Skin epidermis (tissue), 12 donors: ENCODE results near the gene CFAP46.

ENCODE experiments used
- H3K27ac ChIP-seq, 21 experiments: fragments of 200-600 bp; sonication (generic) in 11 of 21; one replicate each; pipeline ENCODE4 v1.5.0; 2020; ENCODE audit warnings: mild to moderate bottlenecking in 3 of 21, inconsistent platforms in 2 of 21, moderate library complexity in 2 of 21
- H3K4me3 ChIP-seq, 7 experiments: fragments of 200-600 bp; sonication (generic) in 2 of 7; one replicate each; pipeline ENCODE4 v1.5.0; 2020; ENCODE audit warnings: inconsistent platforms in 2 of 7, mild to moderate bottlenecking in 2 of 7, moderate library complexity in 1 of 7

The CFAP46 gene

DNA sequence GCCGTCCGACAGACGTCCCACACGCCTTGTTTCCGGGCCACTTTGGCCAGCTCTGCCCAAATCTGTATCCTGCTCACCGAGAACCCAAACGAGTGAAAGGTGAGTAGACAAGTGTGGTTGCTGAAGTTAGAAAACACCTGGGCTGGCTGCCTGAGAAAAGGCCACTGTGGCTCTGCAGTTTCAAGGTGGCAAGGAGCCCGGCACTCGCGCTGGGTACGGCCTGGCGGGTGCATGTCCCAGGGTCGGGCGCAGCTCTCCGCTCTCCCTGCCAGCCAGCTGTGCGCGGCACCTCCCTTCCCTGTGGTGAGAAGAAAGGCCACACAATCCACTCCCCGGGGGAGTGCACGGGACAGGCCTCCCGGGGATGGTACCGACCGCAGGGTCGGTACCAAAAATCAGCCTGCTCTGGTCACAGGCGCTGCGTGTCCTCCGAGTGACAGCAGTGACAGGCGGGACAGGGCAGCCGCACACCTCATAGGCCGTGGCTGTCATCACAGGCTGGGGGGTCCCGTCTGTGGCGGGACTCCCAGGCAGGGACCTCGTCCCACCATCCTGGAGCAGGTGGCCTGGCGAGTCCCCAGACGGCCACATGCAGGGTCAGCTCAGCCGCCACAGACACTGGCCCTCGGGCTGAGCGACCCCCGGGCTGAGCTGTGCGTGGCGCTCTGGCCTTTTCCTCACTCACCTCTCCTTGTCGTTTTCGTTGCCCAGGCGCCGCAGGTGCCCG, 22.8 kb downstream of the CFAP46 start:
- Histone ChIP-seq H3K27ac (no peak overlapping the region), H3K4me3 (no peak overlapping the region)

DNA sequence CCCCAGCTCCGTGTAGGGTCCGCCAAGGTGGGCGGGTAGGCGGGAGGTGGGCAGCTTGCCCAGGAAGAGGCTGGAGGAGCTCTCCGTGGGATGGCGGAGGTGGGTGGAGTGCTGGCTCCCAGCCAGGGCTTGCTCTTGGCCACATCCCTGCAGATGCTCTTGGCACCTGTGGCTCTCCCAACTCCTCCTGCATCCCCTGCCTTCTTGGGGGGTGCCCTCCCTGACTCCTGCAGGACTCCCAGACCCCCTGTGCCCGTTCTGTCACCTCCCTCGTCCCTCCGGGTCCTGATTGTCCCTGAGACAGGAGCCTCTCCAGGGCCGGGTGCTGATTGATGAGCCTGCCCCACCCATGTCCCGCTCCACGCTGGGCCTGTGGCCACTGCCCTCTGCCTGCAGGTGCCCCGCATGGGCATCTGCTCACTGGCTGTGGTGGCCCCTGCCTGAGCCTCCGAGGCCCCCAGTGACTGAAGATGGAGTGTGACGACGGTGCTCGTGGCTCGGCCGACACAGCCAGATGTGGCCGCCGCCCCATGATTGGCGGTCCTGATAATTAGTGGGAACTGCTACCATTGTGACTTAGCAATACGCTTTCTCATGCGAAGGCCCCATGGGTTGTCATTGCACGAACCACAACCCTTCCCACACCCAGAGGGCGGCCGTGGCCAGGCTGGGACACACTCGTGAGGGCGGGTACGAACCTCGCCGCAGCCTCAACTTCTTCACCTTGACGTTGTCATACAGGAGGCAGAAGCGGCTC, 23.6 kb downstream of the CFAP46 start:
- Histone ChIP-seq H3K27ac (no peak overlapping the region), H3K4me3 (no peak overlapping the region)

DNA sequence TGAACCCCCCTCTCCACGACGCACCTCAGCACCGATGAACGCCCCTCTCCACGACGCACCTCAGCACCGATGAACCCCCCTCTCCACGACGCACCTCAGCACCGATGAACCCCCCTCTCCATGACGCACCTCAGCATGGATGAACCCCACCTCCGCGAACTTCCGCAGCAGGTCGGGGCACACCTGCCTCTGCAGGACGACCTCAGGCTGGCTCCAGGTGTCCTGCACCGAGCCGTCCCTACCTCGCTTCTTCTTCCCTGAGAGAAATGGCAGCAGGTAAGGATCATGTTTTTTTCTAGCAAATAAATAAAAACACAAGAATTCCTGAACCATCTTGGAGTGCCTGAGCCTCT, 24.1 kb downstream of the CFAP46 start:
- no peak overlapping the region for H3K27ac ChIP-seq
- H3K4me3 ChIP-seq: no peak overlapping the region

DNA sequence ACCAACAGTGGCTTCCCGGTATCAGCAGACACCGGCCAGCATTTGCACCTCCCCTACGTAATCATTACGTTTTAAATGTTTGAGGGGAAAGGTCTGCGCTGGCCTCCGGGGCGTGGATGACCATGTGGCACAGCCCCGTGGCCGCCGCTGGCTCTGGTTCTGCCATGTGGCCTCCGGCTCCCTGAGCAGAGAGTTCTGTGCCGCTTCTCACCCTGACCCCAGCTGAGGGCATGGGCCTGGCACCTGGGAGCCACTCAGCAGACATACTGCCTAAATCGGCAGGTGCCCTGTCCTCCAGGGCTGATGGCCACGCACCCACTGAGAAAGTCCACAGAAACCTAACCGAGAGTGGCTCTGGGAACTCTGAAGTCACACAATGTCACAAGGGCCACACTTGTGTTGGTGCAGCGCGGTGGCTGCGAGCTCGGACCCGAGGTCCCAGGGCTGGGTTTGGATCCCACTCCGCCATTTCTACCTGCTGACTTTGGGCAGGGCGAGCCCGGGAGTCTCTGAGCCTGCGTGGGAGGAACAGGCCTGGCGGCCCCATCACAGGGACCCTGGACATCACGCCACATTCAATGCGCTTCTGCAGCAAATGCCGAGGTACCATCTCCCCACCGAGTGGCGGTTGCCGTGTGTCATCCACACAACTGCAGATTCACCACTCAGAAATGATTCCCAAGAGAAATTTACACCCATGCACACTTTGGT, 25.3 kb downstream of the CFAP46 start:
- H3K4me3 ChIP-seq: no peak overlapping the region
- H3K27ac ChIP-seq: no peak overlapping the region

DNA sequence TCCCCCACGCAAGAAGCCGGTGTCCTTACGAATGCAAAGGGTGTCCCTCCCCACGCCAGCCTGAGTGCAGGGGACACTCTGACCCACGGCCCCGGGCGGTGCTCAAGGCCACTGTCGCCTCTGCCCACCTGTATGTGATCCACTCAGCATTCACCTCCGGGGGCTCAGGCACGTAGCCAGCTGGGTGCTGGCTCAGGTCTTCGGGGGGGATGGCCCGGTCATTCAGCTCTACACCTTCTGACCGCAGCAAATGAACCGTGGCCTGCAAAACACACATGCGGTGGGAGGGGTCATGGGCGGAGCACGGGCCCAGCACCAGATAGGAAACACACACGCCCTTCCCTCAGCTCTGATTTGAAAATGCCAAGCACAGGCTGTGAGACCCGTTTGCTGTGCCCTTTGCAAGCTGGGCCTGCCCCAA, 25.9 kb downstream of the CFAP46 start:
- Histone ChIP-seq H3K4me3 (no peak overlapping the region), H3K27ac (no peak overlapping the region)

DNA sequence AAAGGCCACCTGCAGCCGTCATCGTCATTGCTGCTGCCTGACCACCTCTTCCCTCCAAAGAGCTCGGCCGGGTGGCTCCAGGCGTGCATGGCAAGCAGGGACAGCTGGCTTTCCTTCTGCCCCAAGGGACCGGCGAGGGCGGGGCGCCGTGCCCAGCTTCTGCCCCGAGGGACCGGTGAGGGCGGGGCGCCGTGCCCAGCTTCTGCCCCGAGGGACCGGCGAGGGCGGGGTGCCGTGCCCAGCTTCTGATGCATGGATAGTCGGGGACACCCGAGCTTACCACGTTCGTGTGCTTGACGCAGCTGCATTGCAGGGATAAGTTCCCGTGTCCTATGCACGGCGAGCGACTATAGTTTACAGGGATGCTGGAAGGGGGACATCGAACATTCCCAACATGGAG, 27.0 kb downstream of the CFAP46 start:
- no peak overlapping the region for H3K4me3 ChIP-seq
- no peak overlapping the region for H3K27ac ChIP-seq

DNA sequence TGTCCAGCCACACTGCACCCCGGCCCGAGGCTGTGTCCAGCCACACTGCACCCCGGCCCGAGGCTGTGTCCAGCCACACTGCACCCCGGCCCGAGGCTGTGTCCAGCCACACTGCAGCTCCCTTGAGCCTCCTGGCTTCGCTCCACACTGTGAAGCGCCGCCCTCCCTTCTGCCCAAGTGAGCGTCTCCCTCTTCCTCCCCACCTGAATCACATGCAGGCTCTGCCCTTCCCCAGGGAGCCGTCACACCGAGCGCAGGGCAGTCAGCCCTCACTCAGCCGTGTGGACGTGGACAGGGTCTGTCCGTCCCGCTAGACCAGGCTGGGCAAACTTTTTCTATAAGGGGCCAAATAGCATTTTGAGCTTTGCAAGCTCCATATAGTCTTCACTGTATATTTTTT, 27.6 kb downstream of the CFAP46 start:
- Histone ChIP-seq H3K27ac (no peak overlapping the region), H3K4me3 (no peak overlapping the region)

DNA sequence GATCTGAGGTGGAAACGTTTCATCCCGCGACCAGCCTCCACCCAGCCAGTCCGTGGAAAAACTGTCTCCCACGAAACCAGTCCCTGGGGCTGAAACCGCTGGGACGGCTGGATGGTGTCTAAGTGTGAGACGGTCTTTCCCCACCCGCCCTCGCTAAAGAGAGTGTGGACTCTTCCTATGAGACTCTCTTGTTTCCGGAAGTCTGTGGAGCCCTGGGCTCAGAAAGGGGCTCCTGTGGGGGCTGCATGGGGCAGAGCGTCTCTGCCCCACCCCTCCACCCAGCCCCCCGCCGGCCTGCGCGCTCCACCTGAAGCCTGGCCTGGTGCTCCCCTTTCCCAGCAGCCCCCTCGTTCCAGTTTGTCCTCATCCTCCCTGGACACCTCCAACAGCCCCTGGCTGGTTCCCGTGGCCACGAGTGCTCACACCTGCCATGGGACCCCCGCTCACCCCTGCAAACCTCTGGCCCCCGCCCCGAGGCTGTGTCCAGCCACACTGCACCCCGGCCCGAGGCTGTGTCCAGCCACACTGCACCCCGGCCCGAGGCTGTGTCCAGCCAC, 28.7 kb downstream of the CFAP46 start:
- H3K4me3 ChIP-seq: no peak overlapping the region
- no peak overlapping the region for H3K27ac ChIP-seq

DNA sequence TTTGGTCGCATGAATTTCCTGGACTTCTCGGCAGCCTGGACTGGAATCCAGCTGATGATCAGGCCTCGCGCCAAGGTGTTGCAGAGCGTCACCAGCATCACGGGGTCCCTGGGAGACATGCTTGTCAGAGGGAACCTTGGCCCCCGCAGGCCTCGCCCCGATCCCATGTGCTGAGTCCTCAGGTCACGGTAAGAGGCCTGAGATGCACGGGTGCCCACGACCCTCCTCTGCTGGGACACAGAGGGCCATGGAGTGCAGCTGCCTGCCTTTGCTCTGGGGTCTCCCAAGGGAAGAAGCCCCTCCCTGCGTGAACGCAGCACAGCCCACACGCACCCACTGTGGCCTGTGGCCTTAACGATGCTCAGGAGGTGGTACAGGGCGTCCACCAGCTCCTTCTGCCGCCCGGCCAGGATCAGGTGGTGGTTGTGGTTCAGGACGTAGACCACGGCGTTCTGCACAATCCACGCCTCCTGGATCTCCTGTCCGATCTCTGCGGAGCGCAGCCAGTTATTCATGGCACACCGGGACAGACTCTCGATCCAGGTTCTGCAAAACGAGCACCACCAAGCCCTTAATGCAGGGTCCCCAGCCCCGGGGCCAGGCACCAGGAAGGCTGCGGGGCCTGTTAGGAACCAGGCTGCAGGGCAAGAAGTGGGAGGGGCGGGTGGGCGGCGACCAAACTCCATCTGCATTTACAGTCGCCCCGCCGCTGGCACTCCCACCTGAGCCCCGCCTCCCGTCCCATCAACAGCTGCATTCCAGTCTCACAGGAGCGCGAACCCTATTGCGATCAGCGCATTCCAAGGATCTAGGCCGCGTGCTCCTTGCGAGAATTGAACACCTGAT, 29.4 kb downstream of the CFAP46 start:
- H3K27ac ChIP-seq: no peak overlapping the region
- no peak overlapping the region for H3K4me3 ChIP-seq

DNA sequence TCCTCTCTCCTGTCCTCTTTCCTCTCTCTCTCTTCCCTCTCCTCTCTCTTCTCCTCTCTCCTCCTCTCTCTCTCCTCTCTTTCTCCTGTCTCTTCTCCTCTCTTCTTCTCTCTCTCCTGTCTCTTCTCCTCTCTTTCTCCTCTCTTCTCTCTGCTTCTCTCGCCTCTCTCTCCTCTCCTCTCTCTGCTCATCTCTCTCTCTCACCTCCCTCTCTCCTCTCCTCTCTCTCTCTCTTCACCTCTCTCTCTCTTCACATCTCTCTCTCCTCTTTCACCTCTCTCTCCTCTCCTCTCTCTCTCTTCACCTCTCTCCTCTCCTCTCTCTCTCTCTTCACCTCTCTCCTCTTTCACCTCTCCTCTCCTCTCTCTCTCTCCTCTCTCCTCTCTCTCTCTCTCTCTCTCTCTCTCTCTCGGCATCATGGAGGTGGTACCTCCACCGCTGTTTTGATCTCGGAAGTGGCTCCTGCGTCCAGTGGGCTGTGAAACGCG, 30.1 kb downstream of the CFAP46 start:
- H3K4me3 ChIP-seq: no peak overlapping the region
- H3K27ac ChIP-seq: no peak overlapping the region

DNA sequence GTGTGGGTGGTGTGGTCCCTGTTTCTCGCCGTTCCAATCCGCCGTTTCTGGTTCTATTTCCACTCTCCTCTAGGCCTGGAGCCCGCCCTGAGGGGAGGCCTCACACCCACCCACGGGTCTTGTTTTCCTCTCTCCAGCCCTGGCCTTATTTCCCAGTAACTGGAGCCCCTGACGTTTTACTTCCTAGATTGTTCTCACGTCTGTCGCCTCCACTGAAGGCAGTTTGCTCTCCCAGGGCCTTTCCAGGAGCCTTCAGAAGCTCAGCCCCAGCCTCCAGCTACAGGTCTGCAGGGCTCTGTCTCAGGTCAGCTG, 30.6 kb downstream of the CFAP46 start:
- Histone ChIP-seq H3K4me3 (no peak overlapping the region), H3K27ac (no peak overlapping the region)

DNA sequence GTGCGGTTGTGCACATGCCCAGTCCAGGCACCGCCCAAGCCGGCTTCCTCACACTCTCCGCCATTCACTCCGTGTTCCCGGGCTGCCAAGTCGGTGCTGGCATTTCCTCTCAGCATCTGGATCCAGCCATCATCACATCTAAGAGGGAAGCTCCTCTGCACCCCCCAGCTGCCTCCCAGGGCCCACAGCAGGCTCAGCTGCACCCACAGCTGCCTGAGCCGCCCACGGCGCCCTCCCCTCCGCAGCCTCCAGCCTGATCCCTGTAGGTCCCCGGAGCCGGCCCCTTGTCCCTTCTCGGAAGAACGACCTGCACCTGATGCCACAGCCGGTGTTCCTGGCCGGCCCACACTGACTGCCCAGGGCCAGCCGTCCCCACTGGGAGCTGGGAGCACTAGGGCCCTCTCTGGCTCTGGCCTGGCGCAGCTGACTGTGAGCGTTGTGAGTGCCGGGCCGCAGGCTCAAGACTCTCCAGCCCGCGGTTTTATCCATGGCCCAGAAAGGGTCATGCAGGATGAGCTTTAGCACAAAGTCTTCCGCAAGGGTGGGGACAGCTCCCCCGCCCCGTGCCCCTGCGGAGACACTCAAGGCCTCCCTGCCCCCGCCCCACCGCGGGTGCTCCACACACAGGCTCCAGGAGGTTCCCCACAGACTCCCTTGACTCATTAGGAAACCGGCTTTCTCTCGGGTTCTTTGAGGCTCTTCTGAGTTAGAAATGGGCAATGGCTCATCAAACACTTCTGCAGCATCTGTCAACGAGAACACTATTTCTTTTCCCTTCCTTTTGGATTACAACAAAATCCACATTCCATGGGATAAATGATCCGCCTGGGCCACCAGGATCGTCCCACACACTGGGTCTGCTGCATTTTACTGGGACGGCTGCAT, 31.2 kb downstream of the CFAP46 start:
- H3K4me3 ChIP-seq: no peak overlapping the region

DNA sequence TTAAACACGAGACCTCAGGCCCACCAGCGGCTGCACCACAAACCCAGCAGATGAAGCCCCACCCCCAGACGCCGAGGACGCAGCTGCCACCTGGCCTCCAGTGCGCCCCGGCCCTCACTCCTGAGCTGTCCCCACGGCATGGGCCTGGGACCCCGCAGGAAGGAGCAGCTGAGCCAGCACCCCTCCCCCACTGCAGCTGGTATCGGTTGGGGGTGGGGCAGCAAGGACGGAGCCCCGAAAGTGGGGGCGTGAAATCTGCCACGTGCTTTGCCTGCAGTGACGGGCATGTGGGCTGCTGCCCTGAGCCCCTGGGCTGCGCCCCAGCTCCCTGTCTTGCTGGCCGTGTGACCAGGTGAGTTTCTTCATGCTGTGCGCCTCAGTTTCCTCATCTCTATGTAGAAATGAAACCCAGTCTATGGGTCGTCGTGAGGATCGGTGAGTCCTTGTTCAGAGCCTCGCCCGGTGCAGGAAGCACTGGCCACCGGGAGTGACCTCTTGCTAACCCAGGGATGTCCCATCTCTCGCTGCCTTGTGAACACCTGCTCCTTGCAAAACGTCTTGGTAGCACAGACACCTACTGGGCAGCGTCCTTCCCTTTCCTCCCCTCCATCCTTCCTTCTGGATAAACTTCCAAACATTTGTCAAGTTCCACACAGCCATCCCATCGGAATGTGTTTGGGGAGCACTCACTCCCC, 32.0 kb downstream of the CFAP46 start:
- Histone ChIP-seq H3K4me3 (no peak overlapping the region), H3K27ac (no peak overlapping the region)

More for the DNA sequence above, 31.2 kb downstream of the CFAP46 start:
- no peak overlapping the region for H3K27ac ChIP-seq

DNA sequence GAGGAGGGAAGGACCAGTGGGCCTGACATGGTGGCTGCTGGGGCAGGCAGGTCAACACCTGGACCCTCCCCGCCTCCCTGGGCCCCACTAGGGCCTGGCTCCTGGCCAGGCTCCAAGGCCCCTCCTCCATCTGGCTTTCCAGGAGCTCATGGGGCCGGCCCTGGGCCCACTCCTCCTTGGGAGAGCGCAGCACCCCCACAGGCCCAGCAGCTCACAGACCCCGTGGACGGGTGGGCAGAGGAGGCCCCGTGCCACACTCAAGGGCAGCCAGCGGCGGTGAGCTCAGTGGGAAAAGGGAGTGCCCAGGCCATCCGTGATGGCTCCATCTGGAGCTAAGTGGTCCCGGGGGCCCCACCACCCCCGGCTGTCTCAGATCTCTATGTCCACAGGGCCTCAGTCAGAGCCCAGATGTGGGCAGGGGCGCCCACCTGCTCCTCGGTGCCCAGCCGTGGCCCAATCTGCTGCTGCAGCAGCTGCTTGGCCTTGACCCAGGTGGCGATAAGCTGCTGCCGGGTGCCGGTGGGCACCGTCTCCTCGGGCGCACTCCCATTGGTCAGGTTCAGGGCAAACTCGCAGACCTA, 32.8 kb downstream of the CFAP46 start:
- Histone ChIP-seq H3K4me3 (no peak overlapping the region), H3K27ac (no peak overlapping the region)

DNA sequence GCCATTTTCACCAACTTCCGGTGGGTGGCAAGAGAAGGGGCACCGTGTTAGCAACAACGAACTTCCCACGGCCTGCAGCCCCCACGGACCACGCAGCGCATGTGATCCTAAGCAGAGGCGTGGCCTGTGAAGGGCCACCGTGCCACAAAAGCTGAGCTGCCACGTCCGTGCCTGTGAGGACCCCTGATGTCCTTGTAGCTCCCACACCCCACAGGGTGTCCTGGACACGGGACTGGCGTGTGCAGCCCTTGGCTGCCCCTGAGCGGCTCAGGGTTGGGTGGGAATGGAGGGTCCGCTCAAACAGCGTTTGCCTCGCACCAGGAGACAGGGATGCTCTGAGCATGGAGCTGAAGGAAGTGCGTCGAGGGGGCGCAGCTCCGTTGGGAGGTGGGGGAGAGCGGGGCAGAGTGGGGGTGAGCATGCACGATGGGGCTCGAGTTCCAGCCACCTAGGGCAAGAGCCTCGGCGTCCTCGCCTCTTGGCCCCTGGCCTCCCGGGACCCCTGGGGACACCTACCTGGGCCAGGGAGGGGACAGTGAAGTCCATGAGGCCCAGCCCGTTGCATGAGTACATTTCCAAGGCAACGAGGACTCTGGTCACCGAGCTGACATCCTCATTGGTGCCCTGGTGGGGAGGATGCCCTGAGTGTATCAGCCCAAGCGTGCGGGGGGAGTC, 33.6 kb downstream of the CFAP46 start:
- no peak overlapping the region for H3K4me3 ChIP-seq
- H3K27ac ChIP-seq: no peak overlapping the region

DNA sequence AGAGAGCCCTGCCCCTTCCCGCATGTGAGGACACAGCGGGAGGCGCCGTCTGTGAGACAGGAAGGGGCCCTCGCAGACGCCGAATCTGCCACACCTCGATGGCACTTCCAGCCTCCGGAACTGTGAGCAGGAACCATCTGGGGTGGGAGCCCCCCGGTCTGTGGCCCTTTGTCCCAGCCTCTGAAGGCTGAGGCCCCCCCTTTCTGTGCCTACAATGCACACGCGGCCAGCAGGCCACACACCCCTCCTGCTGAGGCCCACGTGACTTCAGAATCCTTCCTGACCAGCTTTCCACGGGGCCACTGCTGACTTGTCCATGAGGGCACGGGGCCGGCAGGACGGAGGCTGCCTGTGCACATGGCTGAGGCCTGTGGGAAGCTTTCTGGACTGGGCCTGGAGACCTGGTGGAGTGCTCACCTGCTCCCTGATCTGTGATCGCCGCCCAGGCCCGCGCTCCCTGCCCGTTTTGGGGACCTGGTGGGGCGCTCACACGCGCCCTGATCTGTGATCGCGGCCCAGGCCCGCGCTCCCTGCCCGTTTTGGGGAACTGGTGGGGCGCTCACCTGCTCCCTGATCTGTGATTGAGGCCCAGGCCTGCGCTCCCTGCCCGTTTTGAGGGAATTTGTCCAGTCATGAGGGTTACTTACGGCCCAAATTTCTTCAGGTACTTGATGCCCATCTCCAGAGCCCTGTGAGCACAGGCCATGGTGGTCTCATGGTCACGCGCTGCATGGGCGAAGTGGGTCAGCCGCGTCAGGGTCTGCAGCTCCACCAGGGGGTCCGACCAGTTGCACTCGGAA, 34.3 kb downstream of the CFAP46 start:
- Histone ChIP-seq H3K27ac (no peak overlapping the region), H3K4me3 (no peak overlapping the region)

DNA sequence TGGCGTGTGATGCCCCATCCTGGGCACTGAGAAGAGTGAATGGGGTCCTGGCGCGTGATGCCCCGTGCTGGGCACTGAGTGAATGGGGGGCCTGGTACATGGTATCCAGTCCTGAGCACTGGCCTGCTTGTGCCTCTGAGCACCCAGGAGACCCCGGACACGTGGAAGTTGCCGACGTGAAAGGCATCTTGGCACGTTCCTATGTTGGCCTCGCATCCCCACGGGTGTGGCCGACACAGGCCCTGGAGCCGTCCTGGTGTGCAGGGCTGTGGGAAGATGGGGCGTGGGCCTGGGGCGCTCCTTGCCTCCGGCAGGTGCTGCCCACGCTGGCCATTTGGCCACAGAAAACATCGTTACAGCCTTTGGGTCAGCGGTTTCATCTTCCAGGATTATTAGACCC, 35.5 kb downstream of the CFAP46 start:
- no peak overlapping the region for H3K4me3 ChIP-seq
- no peak overlapping the region for H3K27ac ChIP-seq
